ENCODE measurements around the gene ZNF207.
"Not testable (repeated sequence)": the region's sequence is repeated elsewhere in the genome, so short reads cannot be mapped to it uniquely, and the experiment has no call there.

ZNF207 gene

DNA sequence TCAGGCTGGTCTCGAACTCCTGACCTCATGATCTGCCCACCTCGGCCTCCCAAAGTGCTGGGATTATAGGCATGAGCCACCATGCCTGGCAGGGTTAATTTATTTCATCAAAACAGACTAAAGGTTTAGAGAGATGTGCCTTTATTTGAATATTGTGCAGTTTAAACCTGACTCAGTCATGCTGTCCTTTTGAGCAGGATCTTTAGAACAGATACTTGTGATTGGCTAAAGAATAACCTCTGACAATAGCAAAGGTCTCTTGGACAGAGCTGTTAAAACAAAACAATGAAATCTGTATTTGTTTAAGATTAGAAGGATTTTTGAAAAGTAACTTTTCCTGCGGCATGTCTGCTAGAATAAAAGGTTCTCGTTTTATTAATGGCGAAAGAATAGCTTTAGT lies 36.0 kb downstream of the ZNF207 start:
- no peaks in the 10 kb centered on the region for H3K4me1 Mint-ChIP-seq
- no peak overlapping the region for H3K4me3 Mint-ChIP-seq
- H3K27me3 Mint-ChIP-seq = no peaks in the 10 kb centered on the region
- no peaks in the 10 kb centered on the region for H3K9me3 Mint-ChIP-seq
- CTCF ChIA-PET = interaction anchor here (0.7 kb wide), 1 partner anchor 18 kb away, joined by 3 read pairs; no protein-coding TSS in a partner anchor
- peaks cover 31% of the 10 kb centered on the region for H3K36me3 Mint-ChIP-seq
- no peak for DNase-seq
- no peak overlapping the region for H3K27ac Mint-ChIP-seq

DNA sequence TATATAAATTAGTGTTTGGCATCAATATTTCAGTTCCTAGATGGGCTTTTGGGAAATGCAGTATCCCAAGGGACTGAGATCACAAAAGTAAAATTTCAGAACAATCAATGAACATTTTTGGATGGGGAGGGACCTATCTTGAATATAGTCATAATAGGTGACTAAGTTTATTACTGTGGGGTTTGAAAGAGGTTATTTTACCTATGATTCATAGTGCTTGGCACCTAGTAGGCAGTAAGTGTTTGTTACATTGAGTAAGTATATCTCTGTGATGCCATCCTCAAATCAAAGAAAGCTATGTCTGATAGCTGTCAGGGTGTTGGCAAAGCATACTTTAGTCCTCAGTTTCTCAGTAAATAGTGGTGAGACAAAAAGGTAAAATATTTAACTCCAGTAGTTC lies 36.9 kb downstream of the ZNF207 start:
- no peak overlapping the region for H3K27ac Mint-ChIP-seq
- no peaks in the 10 kb centered on the region for H3K9me3 Mint-ChIP-seq
- H3K36me3 Mint-ChIP-seq = peaks cover 31% of the 10 kb centered on the region
- CTCF ChIA-PET = interaction anchor here (0.5 kb wide), 1 partner anchor 9 kb away, joined by 3 read pairs; no protein-coding TSS in a partner anchor
- no peaks in the 10 kb centered on the region for H3K4me1 Mint-ChIP-seq
- DNase-seq = no peak
- no peaks in the 10 kb centered on the region for H3K27me3 Mint-ChIP-seq
- no peak overlapping the region for H3K4me3 Mint-ChIP-seq

DNA sequence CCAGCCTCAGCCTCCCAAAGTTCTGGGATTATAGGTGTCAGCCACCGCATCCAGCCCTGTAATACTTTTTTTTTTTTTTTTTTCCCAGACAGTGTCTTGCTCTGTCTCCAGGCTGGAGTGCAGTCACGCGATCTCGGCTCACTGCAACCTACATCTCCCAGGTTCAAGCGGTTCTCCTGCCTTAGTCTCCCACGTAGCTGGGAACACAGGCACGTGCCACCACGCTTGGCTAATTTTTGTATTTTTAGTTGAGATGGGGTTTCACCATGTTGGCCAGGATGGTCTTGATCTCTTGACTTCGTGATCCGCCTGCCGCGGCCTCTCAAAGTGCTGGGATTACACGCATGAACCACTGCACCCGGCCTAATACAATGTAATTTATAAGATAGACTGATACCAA lies 38.2 kb downstream of the ZNF207 start:
- CTCF ChIA-PET = interaction anchor here (0.7 kb wide), 1 partner anchor 135 kb away, joined by 4 read pairs; no protein-coding TSS in a partner anchor
- H3K27me3 Mint-ChIP-seq = not testable (repeated sequence)

DNA sequence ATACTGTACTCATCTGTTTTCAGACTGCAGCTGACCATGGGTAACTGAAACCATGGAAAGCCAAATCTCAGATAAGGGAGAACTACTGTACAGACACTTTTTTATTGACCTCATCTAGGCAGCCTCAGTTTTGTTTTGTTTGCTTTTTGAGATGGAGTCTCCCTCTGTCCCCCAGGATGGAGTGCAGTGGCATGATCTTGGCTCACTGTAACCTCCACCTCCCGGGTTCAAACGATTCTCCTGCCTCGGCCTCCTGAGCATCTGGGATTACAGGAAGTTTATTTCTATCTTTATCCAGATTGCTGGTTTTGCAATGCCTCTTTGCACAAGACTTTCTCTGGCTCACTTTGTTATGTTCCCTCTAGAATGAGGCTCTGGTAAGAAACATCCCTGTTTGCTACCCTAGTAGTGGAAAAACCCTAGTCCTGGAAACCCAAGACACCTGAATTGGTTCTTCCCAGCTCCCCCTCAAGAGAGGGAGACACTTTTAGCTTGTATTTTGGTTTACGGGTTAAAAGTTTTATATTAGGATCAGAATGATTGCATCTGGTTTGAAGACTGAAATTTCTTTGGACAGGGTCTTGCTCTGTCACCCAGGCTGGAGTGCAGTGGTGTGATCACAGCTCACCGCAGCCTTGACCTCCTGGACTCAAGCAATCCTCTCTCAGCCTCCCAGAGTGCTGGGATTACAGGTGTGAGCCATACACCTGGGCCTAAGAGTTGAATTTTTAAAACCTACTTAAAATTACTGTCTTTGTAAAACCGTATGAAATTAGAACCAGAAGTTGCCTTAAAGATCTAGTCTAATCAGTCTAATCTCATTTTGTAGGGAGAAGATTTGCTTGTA lies 38.9 kb downstream of the ZNF207 start:
- CTCF ChIA-PET = interaction anchor here (0.7 kb wide), 1 partner anchor 136 kb away, joined by 4 read pairs; no protein-coding TSS in a partner anchor
- Mint-ChIP-seq H3K4me3 (no peak overlapping the region), H3K36me3 (peaks cover 21% of the 10 kb centered on the region), H3K27me3 (no peaks in the 10 kb centered on the region), H3K4me1 (no peaks in the 10 kb centered on the region), H3K27ac (no peak overlapping the region), H3K9me3 (no peaks in the 10 kb centered on the region)
- no peak for DNase-seq

More for the DNA sequence above, 38.2 kb downstream of the ZNF207 start:
- not testable (repeated sequence) for DNase-seq, H3K9me3 Mint-ChIP-seq, H3K4me3 Mint-ChIP-seq, H3K4me1 Mint-ChIP-seq, H3K27ac Mint-ChIP-seq
- peaks cover 20% of the 10 kb centered on the region for H3K36me3 Mint-ChIP-seq

DNA sequence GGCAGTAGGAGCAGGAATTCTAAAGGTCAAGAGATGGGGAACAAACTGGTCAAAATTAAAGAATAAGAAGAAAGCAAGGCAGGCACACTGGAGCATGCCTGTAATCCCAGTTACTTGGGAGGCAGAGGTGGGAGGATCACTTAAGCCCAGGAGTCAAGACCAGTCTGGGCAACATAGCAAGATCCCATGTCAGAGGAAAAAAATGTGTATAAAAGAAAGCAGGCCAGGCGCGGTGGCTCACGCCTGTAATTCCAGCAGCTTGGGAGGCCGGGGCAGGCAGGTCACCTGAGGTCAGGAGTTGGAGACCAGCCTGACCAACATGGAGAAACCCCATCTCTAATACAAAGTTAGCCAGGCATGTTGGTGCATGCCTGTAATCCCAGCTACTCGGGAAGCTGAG lies 43.9 kb downstream of the ZNF207 start:
- Mint-ChIP-seq H3K36me3 (peaks cover 18% of the 10 kb centered on the region), H3K4me1 (peaks cover 7% of the 10 kb centered on the region), H3K27me3 (no peaks in the 10 kb centered on the region), H3K27ac (no peak overlapping the region), H3K4me3 (no peak overlapping the region), H3K9me3 (no peaks in the 10 kb centered on the region)
- CTCF ChIA-PET = no interaction called here
- DNase-seq = no peak

DNA sequence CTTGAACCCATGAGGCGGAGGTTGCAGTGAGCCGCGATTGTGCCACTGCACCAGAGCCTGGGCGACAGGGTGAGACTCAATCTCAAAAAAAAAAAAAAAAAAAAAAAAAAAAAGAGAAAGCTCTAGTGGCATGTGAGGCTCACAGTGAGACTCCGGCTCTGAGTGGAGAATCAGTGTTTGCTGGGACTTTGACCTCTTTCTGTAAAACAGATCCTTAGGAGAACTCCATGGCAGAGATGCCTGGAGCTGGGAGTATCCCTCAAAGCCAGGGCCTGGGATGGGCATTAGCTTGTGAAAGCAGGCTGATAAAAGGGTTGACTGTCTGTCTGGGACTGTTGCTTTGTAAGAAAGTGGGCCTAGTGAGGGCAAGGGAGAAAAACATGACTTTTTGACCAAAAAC lies 46.4 kb downstream of the ZNF207 start:
- CTCF ChIA-PET = no interaction called here
- Mint-ChIP-seq H3K4me1 (peaks cover 7% of the 10 kb centered on the region), H3K27me3 (no peaks in the 10 kb centered on the region), H3K4me3 (no peak overlapping the region), H3K27ac (no peak overlapping the region), H3K36me3 (peaks cover 13% of the 10 kb centered on the region), H3K9me3 (no peaks in the 10 kb centered on the region)
- DNase-seq = no peak

DNA sequence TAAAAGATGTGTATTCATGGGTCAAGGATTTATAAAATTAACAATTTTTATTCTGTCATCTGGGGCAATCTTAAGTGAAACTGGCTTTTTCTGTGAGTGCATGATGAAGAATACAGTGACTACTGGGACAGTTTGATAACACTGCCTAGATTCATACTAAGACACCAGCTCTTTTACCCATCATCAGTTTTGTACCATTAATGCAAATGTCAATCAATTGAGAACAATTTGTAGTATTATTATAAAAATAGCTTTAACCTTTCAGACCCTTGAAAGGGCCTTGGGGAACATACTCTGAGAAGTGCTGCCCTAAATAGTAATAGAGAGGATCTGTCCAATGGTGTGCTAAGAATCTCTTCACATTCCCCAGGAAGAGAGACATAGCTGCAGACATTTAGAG lies 49.0 kb downstream of the ZNF207 start:
- Mint-ChIP-seq H3K4me1 (peaks cover 7% of the 10 kb centered on the region), H3K27me3 (no peaks in the 10 kb centered on the region), H3K27ac (peak overlapping the region; percentile 1), H3K36me3 (peaks cover 6% of the 10 kb centered on the region), H3K9me3 (no peaks in the 10 kb centered on the region), H3K4me3 (no peak overlapping the region)
- no peak for DNase-seq
- CTCF ChIA-PET = interaction anchor here (0.7 kb wide), 1 partner anchor 45 kb away, joined by 3 read pairs; the partner anchor contains the start of gene PSMD11

DNA sequence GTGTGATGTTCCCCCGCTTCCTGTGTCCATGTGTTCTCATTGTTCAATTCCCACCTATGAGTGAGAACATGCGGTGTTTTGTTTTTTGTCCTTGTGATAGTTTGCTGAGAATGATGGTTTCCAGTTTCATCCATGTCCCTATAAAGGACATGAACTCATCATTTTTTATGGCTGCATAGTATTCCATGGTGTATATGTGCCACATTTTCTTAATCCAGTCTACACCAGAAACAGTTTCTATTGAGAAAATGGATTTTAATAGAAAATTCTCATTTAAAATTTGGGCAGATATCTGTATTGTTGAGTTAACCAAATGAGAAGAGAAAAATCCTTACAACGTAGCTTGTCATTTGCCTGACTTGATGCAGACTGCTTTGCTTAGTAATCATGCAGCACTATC lies 60.1 kb downstream of the ZNF207 start:
- H3K4me3 Mint-ChIP-seq, DNase-seq, H3K4me1 Mint-ChIP-seq, H3K27me3 Mint-ChIP-seq, H3K27ac Mint-ChIP-seq, CTCF ChIA-PET, H3K36me3 Mint-ChIP-seq, H3K9me3 Mint-ChIP-seq: not testable (repeated sequence)

DNA sequence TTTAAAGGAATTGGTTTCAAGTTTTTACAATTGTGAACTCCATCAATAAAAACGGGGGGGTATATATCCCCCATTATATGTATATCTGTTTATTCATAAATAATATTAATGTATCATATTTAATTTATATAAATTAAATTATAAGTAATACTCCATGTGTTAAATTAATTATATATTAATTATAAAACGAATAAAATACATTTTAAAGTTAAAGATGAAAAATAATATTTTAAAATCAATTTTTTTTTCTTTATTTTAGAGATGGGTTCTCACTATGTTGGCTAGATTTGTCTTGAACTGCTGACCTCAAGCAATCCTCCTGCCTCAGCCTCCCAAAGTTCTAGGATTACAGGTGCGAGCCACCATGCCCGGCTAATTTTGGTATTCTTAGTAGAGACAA lies 76.9 kb downstream of the ZNF207 start:
- Mint-ChIP-seq H3K27ac (no peak overlapping the region), H3K36me3 (peaks cover 3% of the 10 kb centered on the region), H3K9me3 (peaks cover 21% of the 10 kb centered on the region), H3K4me3 (no peak overlapping the region), H3K27me3 (no peaks in the 10 kb centered on the region), H3K4me1 (no peaks in the 10 kb centered on the region)
- no peak for DNase-seq
- CTCF ChIA-PET = no interaction called here

DNA sequence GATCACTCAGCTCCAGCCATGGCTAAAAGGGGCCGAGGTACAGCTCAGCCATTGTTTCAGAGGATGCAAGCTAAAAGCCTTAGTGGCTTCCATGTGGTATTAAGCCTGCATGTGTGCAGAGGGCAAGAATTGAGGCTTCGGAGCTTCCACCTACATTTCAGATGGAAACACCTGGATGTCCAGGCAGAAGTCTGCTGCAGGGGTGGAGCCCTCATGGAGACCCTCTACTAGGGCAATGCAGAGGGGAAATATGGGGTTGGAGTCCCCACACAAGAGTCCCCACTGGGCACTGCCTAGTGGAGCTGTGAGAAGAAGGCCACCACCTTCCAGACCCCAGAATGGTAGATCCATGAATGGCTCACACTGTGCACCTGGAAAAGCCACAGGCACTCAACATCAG lies 79.6 kb downstream of the ZNF207 start:
- peaks cover 3% of the 10 kb centered on the region for H3K36me3 Mint-ChIP-seq
- no peak overlapping the region for H3K27ac Mint-ChIP-seq

More for the DNA sequence above, 79.6 kb downstream of the ZNF207 start:
- no peaks in the 10 kb centered on the region for H3K4me1 Mint-ChIP-seq
- no peak for DNase-seq
- H3K27me3 Mint-ChIP-seq = no peaks in the 10 kb centered on the region
- peaks cover 21% of the 10 kb centered on the region for H3K9me3 Mint-ChIP-seq
- H3K4me3 Mint-ChIP-seq = no peak overlapping the region
- CTCF ChIA-PET = no interaction called here

Measured in activated naive CD4-positive, alpha-beta T cell treated with anti-CD3 and anti-CD28 coated beads, Interleukin-2, amount 10 ng/mL, durations not matched to agents 7 days and 5 days (primary cell).